Measurements from ENCODE around the gene ADGRG1.

GRCh38 chr16:57682809-57683635 lies 54.6 kb downstream of the ADGRG1 start:
- no peak for TF ChIP-seq CTCF (IDR thresholded peaks at IDR 0.05)
- no peak for TF ChIP-seq POLR2A (IDR thresholded peaks at IDR 0.05)

All from uterus (tissue), 2 donors.